Stimulated activated naive CD4-positive, alpha-beta T cell treated with Interleukin-2 at 50 U/mL for 16 hours (primary cell): ENCODE data around the gene RNF208.

Experiments
- DNase-seq: peaks from one replicate; lab custom pipeline; 2025; lab: John Stamatoyannopoulos, UW

Gene RNF208

DNA sequence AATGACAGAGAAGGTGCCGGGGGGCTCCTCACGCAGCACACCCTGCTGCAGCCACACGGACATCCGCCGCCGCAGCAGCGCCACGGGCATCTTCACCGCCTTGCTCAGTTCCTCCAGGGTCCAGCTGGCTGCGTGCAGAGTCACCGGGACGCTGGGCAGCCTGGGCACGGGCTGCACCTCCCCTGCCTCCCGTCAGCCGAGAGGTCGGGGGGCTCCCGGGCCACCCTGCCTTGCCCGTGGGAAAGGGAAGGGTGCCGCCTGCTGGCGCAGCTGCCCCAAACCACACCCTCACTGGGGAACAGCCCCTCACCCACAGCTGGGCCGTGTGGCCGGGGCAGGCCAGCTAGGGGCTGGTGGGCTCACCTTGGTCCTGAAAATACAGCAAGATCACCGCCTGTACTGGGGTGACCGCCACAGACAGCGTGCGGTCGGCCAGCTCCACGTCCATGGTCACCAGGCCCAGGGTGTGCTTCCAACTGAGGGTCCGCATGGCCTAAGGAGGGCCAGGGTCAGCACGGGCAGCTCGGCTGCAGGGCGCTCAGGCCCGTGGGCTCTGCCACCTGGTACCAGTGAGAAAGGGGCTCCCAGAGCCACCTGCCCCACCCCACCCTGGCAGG, 46.6 kb downstream of the RNF208 start:
- DNase-seq: no peak

- peak; percentile 4 for DNase-seq
Observed at GRCh38 chr9:137174722-137175293, 47.2 kb downstream of the RNF208 start.

- no peak for DNase-seq
Observed at GRCh38 chr9:137173796-137174664, 48.0 kb downstream of the RNF208 start.

- DNase-seq: no peak
Observed at GRCh38 chr9:137172901-137173795, 48.9 kb downstream of the RNF208 start.

GRCh38 chr9:137171149-137171900, 50.7 kb downstream of the RNF208 start:
- no peak for DNase-seq

DNA sequence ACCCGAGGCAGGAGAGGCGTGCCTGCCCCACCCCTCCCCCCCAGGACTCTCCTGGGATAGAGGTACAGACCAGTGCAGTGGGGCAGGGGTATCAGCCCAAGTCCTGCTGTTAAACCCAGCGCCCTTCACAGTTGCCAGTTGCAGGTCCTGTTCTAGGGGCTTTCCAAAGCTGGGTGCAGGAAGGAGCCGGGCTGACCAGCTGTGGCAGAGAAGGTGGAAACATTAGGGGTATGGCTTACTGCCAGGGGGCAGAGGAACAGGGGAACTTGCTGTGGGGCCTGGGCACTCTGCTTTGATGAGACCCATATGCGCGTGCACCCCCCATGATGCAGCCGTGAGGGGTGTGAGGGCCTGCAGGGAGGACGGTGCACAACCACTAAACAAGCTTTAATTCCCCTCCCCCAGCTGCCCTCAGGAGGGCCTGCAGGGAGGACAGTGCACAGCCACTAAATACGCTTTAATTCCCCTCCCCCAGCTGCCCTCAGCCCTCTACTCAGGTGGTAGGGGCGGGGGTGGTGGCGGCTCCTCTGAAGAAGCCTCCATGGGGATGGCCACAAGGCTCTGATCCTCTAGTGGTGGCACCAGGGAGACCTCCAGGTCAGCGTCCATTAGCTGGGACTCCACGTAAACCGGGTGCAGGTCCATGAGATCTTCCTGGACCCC, 51.4 kb downstream of the RNF208 start:
- no peak for DNase-seq
